HL-60 (cell line): ENCODE measurements around the gene MICB.

Source experiments
- DNase-seq, 2 experiments: peaks; one replicate each; pipeline ENCODE4 v3.0.0-alpha.2; 2010 to 2020; ENCODE audit warnings: low read depth in 1 of 2, low spot score in 1 of 2
- H3K27ac ChIP-seq: fragments of 250-450 bp; sonication (Bioruptor Pico); replicated peaks from 2 replicates; pipeline ENCODE4 v1.5.1; 2020; ENCODE audit warnings: mild to moderate bottlenecking, moderate library complexity
- H3K27me3 ChIP-seq: fragments of 250-450 bp; sonication (Bioruptor Pico); 2 replicates; pipeline ENCODE4 v1.5.1; 2021; ENCODE audit warnings: mild to moderate bottlenecking, moderate library complexity; ENCODE audit not compliant: insufficient read depth, poor library complexity, severe bottlenecking
- H3K4me3 ChIP-seq: replicated peaks from 2 replicates; pipeline ENCODE4 v1.5.1; 2011; ENCODE audit warnings: mild to moderate bottlenecking, control low read depth, low read length; ENCODE audit not compliant: insufficient read depth
- GABPA ChIP-seq: IDR thresholded peaks from 2 replicates; pipeline ENCODE4 v1.6.1; 2012; ENCODE audit warnings: low read depth
- POLR2AphosphoS5 ChIP-seq: IDR thresholded peaks from 2 replicates; pipeline ENCODE4 v1.6.1; 2012; ENCODE audit warnings: low read depth
- REST ChIP-seq: IDR thresholded peaks from 2 replicates; pipeline ENCODE4 v1.6.1; 2012; ENCODE audit warnings: low read depth; ENCODE audit not compliant: insufficient replicate concordance
- SPI1 ChIP-seq: IDR thresholded peaks from 2 replicates; pipeline ENCODE4 v1.6.1; 2012; ENCODE audit warnings: low read depth, mild to moderate bottlenecking, borderline replicate concordance
- TF ChIP-seq, protein P1 (sequence below): IDR thresholded peaks from one replicate; pipeline ENCODE4 v1.5.1; 2011; ENCODE audit warnings: low read length, control low read depth, inconsistent platforms; ENCODE audit not compliant: insufficient read depth

MICB gene

GRCh38 chr6:31473780-31474761 lies 23.9 kb upstream of the MICB start:
- no peak overlapping the region for H3K4me3 ChIP-seq
- no peak overlapping the region for H3K27ac ChIP-seq
- TF ChIP-seq POLR2AphosphoS5 (no peak), REST (no peak)

GRCh38 chr6:31474871-31475286 lies 23.1 kb upstream of the MICB start:
- H3K27me3 ChIP-seq, result no peaks in the 10 kb centered on the region
- TF ChIP-seq, protein P1, sequence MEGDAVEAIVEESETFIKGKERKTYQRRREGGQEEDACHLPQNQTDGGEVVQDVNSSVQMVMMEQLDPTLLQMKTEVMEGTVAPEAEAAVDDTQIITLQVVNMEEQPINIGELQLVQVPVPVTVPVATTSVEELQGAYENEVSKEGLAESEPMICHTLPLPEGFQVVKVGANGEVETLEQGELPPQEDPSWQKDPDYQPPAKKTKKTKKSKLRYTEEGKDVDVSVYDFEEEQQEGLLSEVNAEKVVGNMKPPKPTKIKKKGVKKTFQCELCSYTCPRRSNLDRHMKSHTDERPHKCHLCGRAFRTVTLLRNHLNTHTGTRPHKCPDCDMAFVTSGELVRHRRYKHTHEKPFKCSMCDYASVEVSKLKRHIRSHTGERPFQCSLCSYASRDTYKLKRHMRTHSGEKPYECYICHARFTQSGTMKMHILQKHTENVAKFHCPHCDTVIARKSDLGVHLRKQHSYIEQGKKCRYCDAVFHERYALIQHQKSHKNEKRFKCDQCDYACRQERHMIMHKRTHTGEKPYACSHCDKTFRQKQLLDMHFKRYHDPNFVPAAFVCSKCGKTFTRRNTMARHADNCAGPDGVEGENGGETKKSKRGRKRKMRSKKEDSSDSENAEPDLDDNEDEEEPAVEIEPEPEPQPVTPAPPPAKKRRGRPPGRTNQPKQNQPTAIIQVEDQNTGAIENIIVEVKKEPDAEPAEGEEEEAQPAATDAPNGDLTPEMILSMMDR, result no peak
- TF ChIP-seq SPI1 (no peak), REST (no peak), POLR2AphosphoS5 (no peak), GABPA (no peak)
- DNase-seq, result no peak
- no peak overlapping the region for H3K27ac ChIP-seq
- H3K4me3 ChIP-seq, result no peak overlapping the region

More at GRCh38 chr6:31473780-31474761, 23.9 kb upstream of the MICB start:
- H3K27me3 ChIP-seq, result no peaks in the 10 kb centered on the region
- no peak for DNase-seq

DNA sequence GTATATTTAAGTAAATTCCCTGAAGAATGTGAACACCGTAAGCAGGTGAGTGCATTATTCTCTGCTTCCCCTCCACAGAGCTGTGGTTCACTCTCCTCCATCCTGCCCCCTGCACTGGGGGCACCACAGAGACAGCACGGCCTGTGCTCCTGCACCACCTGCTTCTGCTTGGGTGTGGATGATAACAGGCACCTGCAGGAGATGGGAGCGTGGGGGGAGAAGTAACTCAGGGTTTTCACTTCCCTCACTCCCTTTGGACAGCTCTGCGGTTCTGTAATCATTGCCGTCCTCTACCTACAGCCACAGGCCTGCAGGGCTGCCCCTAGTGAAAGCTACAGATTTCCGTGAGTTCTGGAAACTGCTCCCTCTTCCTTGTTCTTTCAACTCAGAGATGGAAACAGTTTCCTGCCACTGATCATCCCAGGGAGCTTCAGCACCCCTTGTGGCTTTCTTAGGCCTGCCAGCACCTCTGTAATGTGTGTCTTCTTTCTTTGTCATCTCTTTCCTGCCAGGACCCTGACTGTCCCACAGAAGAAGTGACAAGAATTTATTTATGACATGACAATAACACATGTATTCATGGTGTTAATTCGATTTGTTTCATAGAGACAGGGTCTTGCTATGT lies 21.3 kb upstream of the MICB start:
- no peak for DNase-seq
- H3K27me3 ChIP-seq, result no peaks in the 10 kb centered on the region
- H3K27ac ChIP-seq, result no peak overlapping the region
- TF ChIP-seq GABPA (no peak), SPI1 (no peak), POLR2AphosphoS5 (no peak), REST (no peak)
- TF ChIP-seq, protein P1, result no peak
- no peak overlapping the region for H3K4me3 ChIP-seq
